Bone marrow (tissue), 2 donors: ENCODE data around the gene AFF3.
"Not testable (repeated sequence)": the region's sequence is repeated elsewhere in the genome, so short reads cannot be mapped to it uniquely, and the experiment has no call there.

ENCODE experiments used
- DNase-seq, 2 donors: peaks; one replicate each; lab custom pipeline; 2025; lab: John Stamatoyannopoulos, UW

Gene AFF3

DNA sequence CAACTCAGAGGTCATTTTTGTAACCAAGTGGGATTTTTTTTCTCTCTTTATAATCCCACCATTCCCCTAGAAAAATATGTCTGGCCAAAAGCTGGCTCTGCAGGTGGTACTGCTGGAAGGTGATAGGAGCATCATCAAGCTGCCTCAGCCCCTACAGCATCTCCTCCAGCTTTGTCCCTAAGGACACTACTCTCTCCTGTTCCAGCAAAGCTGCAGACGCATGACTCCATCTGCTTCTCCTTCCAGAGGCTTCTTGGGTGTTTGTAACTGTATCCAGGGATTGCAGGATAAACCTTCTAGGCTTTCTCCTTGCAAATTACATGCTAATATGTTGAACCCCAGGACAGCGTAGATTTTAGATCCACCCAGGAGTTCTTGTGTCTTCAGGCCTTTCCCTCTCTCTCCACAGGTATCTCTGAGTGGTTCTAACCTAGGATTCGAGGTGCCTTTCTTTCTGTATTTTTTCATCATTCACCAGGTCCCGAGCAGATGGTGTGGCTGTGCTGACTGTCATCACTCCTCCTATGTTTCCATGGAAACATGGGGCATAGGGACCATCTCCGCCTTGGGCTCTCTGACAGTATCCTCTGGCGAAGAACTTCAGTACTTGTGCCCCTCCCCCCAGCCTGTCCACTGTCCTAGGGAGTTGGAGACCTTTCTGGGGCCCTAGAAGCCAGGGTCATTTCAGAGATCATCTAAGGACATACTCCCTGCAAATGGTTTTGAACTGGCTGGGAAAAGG lies 34.3 kb downstream of the AFF3 start:
- no peak for DNase-seq

GRCh38 chr2:100107440-100107839 lies 35.0 kb downstream of the AFF3 start:
- no peak for DNase-seq

- DNase-seq: no peak
Measured at GRCh38 chr2:100106460-100106859, 35.9 kb downstream of the AFF3 start.

- no peak for DNase-seq
Measured at GRCh38 chr2:100105678-100106054, 36.7 kb downstream of the AFF3 start.

DNA sequence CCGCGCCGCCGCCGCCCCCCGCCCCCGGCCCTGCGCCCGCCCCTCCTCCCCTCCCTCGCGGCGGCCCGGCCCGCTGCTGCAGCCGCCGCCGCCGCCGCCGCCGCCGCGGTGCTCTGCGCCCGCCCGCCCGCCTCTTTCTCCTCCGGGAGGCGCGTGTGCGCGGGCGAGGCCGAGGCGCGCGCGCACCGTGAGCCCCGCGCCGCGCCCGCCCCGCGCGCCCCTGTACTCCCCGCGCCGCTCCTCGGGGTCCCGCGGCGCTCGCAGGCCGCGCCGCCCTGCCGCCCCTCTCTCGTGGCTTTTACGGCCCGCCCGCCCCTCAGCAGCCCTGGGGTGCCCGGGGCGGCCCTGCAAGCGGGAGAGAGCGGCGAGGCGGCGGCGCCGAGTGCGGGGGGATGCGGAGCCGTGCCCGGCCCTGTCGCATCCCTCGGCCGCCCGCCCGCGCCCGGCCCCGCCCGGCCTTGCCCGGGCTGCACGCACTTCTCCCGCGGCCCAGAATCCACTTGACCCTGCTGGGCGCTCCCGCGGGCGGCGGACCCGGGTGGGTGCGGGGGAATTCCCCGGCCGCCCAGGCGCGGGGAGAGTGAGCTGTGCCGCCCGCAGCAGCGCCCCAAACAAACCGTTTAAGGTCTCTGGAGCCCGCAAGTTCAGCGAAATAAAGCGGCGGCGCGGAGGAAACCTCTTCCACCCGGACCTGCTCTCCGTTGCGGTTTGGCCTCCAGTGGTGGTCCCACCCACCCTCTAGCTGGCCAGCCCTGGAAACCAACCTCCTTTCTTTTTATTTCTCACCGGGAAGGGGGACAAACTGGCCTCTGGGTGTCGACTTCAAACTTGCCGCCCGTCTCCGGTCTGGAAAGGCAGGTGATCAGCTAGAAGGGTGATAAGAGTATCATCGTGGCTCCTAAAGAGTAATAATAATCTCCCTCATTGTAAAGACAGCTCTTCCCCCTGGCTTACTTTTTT lies 37.4 kb downstream of the AFF3 start:
- DNase-seq: no peak

- not testable (repeated sequence) for DNase-seq
Measured at GRCh38 chr2:100104265-100104664, 38.1 kb downstream of the AFF3 start.

DNA sequence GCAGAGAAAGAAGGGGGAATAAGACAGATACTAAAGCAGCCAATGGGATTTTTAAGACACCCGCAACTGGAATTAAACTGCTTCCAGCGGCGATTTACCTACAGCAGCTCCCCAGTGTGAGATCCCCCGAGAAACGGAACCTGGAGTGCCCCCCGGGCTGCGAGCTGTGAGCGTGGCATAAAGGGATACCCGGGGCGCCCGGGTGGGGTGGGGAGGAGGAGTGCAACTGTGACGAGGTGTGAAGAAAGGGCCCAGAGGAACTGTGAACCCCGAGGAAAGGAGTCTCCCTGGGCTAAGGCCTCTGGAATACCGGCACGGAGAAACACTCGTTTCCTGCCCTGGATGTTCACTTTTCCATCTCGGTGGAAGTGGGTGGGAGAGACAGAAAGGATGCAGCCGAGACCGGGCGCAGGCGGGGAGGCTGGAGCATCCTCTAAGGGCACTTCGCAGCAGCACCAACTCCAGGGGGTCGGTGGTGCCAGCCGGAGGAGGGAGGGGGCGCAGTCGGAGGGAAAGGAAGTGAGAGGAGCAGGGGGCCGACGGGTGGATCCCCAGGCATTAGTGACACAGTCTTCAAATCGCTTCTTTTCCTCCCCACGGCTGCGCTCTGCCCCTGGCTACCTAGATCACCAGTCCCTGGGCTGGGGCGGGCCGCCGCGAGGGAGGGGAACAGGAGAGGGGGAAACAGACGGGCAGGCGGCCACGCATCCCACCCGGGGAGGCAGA lies 38.7 kb downstream of the AFF3 start:
- DNase-seq: not testable (repeated sequence)

GRCh38 chr2:100102466-100103180 lies 39.8 kb downstream of the AFF3 start:
- not testable (repeated sequence) for DNase-seq

- not testable (repeated sequence) for DNase-seq
Measured at GRCh38 chr2:100098855-100099254, 43.5 kb downstream of the AFF3 start.

DNA sequence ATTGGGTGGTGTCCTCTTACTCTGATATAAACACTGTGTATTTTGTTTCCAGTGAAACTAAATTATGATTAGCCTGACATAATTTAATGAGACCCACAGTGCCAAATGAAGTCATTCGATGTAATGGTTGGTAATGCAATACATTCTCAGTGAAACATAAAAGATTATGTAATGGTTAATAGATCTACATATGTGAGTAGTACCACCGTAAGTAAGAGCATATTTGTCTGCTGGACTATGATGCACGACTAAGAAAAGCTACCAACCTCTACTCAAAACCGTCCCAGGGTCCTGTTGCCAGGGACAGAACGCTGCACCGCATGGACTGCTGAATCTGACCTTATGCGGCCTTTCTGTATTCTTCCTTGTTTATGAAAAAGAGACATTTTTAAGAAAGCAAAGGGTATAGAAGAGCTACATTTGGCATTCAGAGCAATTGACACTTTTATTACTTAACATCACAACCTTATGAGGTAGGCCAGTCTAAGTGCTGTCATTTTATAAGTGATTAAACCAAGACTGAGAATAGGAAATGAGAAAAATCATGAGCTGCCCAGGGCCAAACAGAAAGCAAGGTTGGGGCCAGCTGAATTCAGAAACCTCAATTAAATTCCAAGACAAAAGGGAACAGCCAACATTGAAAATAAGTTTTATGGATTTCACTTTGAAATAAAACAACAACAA lies 44.6 kb downstream of the AFF3 start:
- DNase-seq: not testable (repeated sequence)

DNA sequence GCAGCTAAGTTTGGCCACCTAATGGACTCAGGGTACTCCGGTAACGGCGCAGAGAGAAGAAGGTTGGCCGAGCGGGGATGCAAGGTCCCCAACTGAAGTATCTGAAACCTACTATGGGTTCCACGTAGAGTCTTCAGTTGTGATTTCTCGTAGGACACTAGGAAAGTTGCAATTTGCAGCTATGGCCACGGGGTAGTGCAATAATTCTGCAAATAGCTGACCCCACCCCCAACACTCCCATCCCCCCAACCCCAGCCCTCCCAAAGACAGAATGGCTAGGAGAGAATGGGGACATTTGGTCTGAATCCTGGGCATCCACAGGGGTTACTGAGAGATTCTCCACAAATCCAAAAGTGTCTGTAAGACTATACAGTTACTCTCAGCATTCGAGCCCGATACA lies 46.5 kb downstream of the AFF3 start:
- DNase-seq: not testable (repeated sequence)

DNA sequence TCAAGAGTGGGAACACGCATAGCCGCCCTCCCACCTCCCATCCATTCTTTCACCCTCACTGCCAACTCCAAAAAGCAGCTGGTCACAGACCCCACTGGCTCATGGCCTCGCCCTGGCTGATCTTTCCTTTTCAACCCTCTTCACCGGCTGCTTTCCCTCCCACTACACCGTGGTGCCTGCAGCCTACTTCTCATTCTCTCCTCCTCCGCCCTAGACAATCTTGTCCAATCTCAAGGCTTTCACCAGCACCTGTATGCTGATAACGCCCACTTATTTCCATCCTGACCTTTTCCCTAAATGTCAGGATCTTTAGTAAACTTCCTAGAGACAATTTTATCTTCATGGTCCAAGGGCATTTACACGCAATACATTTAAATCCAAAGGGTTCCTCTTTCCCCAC lies 50.6 kb downstream of the AFF3 start:
- not testable (repeated sequence) for DNase-seq

DNA sequence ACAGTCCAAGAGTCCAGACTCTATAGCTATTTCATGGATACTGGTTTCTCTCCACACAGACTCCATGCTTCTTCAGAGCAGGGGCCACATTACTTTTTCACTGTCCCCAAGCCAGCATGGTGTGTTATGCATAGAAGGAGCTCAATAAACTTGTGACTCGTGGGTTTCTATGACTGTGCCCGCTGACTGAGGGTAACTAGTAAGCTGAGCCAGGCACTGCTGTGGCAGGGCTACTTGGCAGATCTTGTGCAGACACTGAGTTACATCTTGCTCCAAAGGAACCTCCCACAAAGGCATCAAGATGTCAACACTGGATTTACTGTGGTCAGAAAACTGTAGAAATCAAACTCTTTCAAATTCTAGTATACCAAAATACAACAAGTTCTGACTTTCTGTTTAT lies 56.6 kb downstream of the AFF3 start:
- not testable (repeated sequence) for DNase-seq

GRCh38 chr2:100083421-100084216 lies 58.8 kb downstream of the AFF3 start:
- not testable (repeated sequence) for DNase-seq

GRCh38 chr2:100082302-100082978 lies 60.0 kb downstream of the AFF3 start:
- not testable (repeated sequence) for DNase-seq

GRCh38 chr2:100077935-100078334 lies 64.5 kb downstream of the AFF3 start:
- no peak for DNase-seq

- DNase-seq: no peak
Measured at GRCh38 chr2:100077456-100077855, 64.9 kb downstream of the AFF3 start.

GRCh38 chr2:100075532-100075931 lies 66.9 kb downstream of the AFF3 start:
- DNase-seq: no peak

DNA sequence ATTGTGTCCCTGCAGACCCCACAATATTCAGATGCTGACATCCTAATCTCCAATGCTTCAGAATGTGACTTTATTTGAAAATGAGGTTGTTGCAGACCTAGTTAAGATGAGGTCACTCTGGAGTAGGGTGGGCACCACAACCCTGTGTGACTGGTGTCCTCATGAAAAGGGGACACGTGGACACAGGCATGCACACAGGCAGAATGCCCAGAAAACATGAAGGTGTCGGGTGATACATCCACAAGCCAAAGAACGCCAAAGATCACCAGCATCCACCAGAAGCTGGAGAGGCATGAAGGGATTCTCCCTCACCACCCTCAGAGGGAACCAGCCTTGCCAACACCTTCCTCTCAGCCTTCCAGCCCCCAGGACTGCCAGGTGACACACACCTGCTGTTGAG lies 69.3 kb downstream of the AFF3 start:
- DNase-seq: no peak

GRCh38 chr2:100072503-100072902 lies 69.9 kb downstream of the AFF3 start:
- no peak for DNase-seq
